Measurements from ENCODE around the gene CRHBP. TPM values are rescaled to one million over a fixed set of nuclear protein-coding genes. Genes with fewer than 3 reads are reported as not detected.

Gene CRHBP
- total RNA-seq, 1 experiment from 2014 or later: not detected

DNA sequence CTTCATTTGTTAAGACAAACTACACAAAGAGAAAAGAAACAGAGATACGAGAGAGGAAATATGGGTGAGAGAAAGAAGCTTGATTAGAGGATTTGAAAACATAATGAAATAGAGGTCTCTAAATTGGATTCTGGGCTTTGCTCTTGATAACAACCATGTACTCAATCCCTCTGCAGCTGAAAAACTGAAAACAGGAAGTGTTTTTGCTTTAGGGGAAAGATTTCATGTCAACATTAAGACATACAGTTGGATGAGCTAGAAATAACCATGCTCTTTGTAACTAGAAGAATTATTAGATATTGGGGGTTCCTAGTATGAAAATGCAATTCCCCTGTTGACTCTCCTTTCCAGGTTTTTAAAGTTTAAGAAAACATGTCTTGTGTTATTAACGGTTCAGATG, 21.9 kb downstream of the CRHBP start:
- intact Hi-C loops (cut with micrococcal nuclease; ENCODE audit: unreplicated experiment): no loop called here
- no peak for DNase-seq
- ChIA-PET POLR2A (no interaction called here), CTCF (no interaction called here)
- Histone ChIP-seq H3K36me3 (ENCODE audit: control insufficient read depth, insufficient read depth, low read length) (no peaks in the 10 kb centered on the region), H3K9me3 (no peaks in the 10 kb centered on the region), H3K27me3 (replicated peaks; ENCODE audit: control insufficient read depth, insufficient read depth, low read length) (no peaks in the 10 kb centered on the region), H3K4me3 (ENCODE audit: low read depth, low read length) (no peak overlapping the region), H3K4me1 (peaks cover 4% of the 10 kb centered on the region; the same call in 1 of the 2 replicates)
- Mint-ChIP-seq H3K27me3 (ENCODE audit: insufficient read depth, unreplicated experiment) (no peaks in the 10 kb centered on the region), H3K4me3 (ENCODE audit: unreplicated experiment) (no peak overlapping the region), H3K27ac (ENCODE audit: unreplicated experiment) (no peak overlapping the region), H3K9me3 (ENCODE audit: unreplicated experiment) (no peaks in the 10 kb centered on the region), H3K4me1 (ENCODE audit: low read depth, unreplicated experiment) (peaks cover 21% of the 10 kb centered on the region), H3K36me3 (ENCODE audit: insufficient read depth, unreplicated experiment) (no peaks in the 10 kb centered on the region)
- no peak for TF ChIP-seq CTCF (IDR thresholded peaks at IDR 0.05; ENCODE audit: insufficient read depth in 1 of 2, low read depth in 1 of 2, low read length in 1 of 2, severe bottlenecking in 1 of 2, unreplicated experiment in 1 of 2)
- BruUV-seq (replicated peaks): no TSS peak

GRCh38 chr5:76978869-76979268, 26.0 kb downstream of the CRHBP start:
- H3K4me3 ChIP-seq (ENCODE audit: low read depth, low read length): no peak overlapping the region
- Mint-ChIP-seq H3K9me3 (ENCODE audit: unreplicated experiment) (no peaks in the 10 kb centered on the region), H3K36me3 (ENCODE audit: insufficient read depth, unreplicated experiment) (no peaks in the 10 kb centered on the region), H3K4me1 (ENCODE audit: low read depth, unreplicated experiment) (peaks cover 7% of the 10 kb centered on the region), H3K27ac (ENCODE audit: unreplicated experiment) (no peak overlapping the region), H3K4me3 (ENCODE audit: unreplicated experiment) (no peak overlapping the region), H3K27me3 (ENCODE audit: insufficient read depth, unreplicated experiment) (no peaks in the 10 kb centered on the region)
- no peak for TF ChIP-seq CTCF (IDR thresholded peaks at IDR 0.05; ENCODE audit: insufficient read depth in 1 of 2, low read depth in 1 of 2, low read length in 1 of 2, severe bottlenecking in 1 of 2, unreplicated experiment in 1 of 2)
- no TSS peak for BruUV-seq (replicated peaks)
- no peaks in the 10 kb centered on the region; the same call in 1 of the 2 replicates for H3K4me1 ChIP-seq
- ChIA-PET POLR2A (no interaction called here), CTCF (no interaction called here)
- no peaks in the 10 kb centered on the region for H3K27me3 ChIP-seq (replicated peaks; ENCODE audit: control insufficient read depth, insufficient read depth, low read length)
- H3K9me3 ChIP-seq: no peaks in the 10 kb centered on the region
- intact Hi-C loops (cut with micrococcal nuclease; ENCODE audit: unreplicated experiment): no loop called here
- H3K36me3 ChIP-seq (ENCODE audit: control insufficient read depth, insufficient read depth, low read length): no peaks in the 10 kb centered on the region
- DNase-seq: no peak

DNA sequence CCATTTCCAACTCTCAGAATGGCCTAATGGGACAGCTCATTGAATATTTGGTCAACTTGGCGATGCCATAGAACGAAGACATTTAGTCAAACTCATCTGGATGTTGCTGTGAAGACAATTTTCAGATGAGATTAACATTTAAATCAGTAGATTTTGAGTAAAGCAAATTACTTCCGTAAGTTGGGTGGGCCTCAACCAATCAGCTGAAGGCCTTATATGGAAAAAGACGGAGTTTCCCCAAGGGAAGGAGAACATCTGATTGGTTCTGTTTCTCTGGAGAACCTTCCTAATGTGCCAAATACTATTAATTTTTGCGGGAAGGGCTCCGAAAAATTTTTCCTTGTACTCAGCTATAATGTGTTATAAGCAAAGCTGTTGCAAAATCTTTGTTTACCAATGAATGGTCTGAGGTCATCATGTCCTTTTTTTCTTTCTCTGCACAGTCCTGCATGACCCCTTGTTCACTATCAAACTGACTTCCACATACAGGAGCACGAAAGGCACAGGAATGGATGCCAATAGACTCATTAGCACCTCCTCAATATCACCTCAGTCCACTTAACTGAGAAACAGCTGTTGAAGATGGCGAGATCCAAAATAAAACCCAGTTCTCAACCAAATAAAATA, 27.8 kb downstream of the CRHBP start:
- DNase-seq: no peak
- intact Hi-C loops (cut with micrococcal nuclease; ENCODE audit: unreplicated experiment): no loop called here
- Histone ChIP-seq H3K4me1 (no peaks in the 10 kb centered on the region; the same call in 1 of the 2 replicates), H3K9me3 (no peaks in the 10 kb centered on the region), H3K27me3 (replicated peaks; ENCODE audit: control insufficient read depth, insufficient read depth, low read length) (no peaks in the 10 kb centered on the region), H3K4me3 (ENCODE audit: low read depth, low read length) (no peak overlapping the region), H3K36me3 (ENCODE audit: control insufficient read depth, insufficient read depth, low read length) (no peaks in the 10 kb centered on the region)
- BruUV-seq (replicated peaks): no TSS peak
- TF ChIP-seq CTCF (IDR thresholded peaks at IDR 0.05; ENCODE audit: insufficient read depth in 1 of 2, low read depth in 1 of 2, low read length in 1 of 2, severe bottlenecking in 1 of 2, unreplicated experiment in 1 of 2): no peak
- Mint-ChIP-seq H3K4me3 (ENCODE audit: unreplicated experiment) (no peak overlapping the region), H3K27ac (ENCODE audit: unreplicated experiment) (no peak overlapping the region), H3K36me3 (ENCODE audit: insufficient read depth, unreplicated experiment) (no peaks in the 10 kb centered on the region), H3K4me1 (ENCODE audit: low read depth, unreplicated experiment) (peaks cover 7% of the 10 kb centered on the region), H3K9me3 (ENCODE audit: unreplicated experiment) (no peaks in the 10 kb centered on the region), H3K27me3 (ENCODE audit: insufficient read depth, unreplicated experiment) (no peaks in the 10 kb centered on the region)
- POLR2A ChIA-PET: no interaction called here
- CTCF ChIA-PET: no interaction called here

Measured in Caco-2 (cell line).